LoVo (cell line): ENCODE results near the gene DYNC1LI1.

Experiments
- DNase-seq: peaks from one replicate; pipeline ENCODE4 v3.0.0-alpha.2; 2016; ENCODE audit warnings: low spot score

The DYNC1LI1 gene

GRCh38 chr3:32492684-32493436 lies 77.8 kb downstream of the DYNC1LI1 start:
- DNase-seq = no peak

GRCh38 chr3:32488474-32489008 lies 82.1 kb downstream of the DYNC1LI1 start:
- DNase-seq = no peak

- DNase-seq = no peak
Measured at GRCh38 chr3:32487781-32488473, 82.7 kb downstream of the DYNC1LI1 start.

GRCh38 chr3:32484436-32484835 lies 86.2 kb downstream of the DYNC1LI1 start:
- no peak for DNase-seq

GRCh38 chr3:32483772-32484171 lies 86.9 kb downstream of the DYNC1LI1 start:
- no peak for DNase-seq

GRCh38 chr3:32482693-32483092 lies 88.0 kb downstream of the DYNC1LI1 start:
- no peak for DNase-seq

GRCh38 chr3:32481791-32482631 lies 88.6 kb downstream of the DYNC1LI1 start:
- DNase-seq = no peak

GRCh38 chr3:32480604-32481003 lies 90.1 kb downstream of the DYNC1LI1 start:
- no peak for DNase-seq
